Panc1 (cell line): Measurements from ENCODE around the gene ZBTB20.

Experiments
- POLR2AphosphoS5 ChIP-seq: IDR thresholded peaks from 2 replicates; pipeline ENCODE4 v1.6.1; 2012; ENCODE audit warnings: mild to moderate bottlenecking, low read depth, low read length, moderate library complexity
- SIN3A ChIP-seq: IDR thresholded peaks from 2 replicates; pipeline ENCODE4 v1.6.1; 2012; ENCODE audit warnings: low read depth, mild to moderate bottlenecking, low read length, moderate library complexity, borderline replicate concordance; ENCODE audit not compliant: insufficient read depth
- TF ChIP-seq, protein P1 (sequence below): fragments of 450-650 bp; IDR thresholded peaks from 2 replicates; pipeline ENCODE4 v1.5.1; 2017; ENCODE audit warnings: mild to moderate bottlenecking
- TF ChIP-seq, protein P2 (sequence below), 2 experiments: IDR thresholded peaks; 2 replicates each; pipeline ENCODE4 v1.6.1; 2011 to 2012; ENCODE audit warnings: low read depth in 2 of 2, control low read depth in 1 of 2, low read length in 1 of 2, mild to moderate bottlenecking in 1 of 2, moderate library complexity in 1 of 2; ENCODE audit not compliant: insufficient read depth in 1 of 2

DNA sequence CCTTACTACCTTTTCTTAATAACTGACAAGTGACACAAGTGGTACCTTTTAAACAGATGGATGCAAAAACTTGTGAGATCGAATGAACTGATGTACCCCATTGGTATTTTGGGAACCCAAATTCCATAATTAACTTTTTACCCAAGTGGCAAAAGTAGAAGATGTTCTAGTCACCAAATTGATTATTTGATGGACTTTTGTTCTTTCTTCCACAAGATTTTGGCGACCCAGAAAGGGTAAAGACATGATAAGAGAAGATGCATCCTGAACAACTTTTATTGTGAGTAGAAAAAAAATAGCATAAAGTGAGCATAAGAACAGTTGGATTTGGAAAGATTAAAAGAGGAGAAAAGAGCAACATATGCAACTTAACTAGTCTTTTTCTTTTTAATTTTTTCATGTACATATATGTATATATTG, 693.7 kb downstream of the ZBTB20 start:
- TF ChIP-seq, protein P1, sequence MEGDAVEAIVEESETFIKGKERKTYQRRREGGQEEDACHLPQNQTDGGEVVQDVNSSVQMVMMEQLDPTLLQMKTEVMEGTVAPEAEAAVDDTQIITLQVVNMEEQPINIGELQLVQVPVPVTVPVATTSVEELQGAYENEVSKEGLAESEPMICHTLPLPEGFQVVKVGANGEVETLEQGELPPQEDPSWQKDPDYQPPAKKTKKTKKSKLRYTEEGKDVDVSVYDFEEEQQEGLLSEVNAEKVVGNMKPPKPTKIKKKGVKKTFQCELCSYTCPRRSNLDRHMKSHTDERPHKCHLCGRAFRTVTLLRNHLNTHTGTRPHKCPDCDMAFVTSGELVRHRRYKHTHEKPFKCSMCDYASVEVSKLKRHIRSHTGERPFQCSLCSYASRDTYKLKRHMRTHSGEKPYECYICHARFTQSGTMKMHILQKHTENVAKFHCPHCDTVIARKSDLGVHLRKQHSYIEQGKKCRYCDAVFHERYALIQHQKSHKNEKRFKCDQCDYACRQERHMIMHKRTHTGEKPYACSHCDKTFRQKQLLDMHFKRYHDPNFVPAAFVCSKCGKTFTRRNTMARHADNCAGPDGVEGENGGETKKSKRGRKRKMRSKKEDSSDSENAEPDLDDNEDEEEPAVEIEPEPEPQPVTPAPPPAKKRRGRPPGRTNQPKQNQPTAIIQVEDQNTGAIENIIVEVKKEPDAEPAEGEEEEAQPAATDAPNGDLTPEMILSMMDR, result no peak
- TF ChIP-seq, protein P2, sequence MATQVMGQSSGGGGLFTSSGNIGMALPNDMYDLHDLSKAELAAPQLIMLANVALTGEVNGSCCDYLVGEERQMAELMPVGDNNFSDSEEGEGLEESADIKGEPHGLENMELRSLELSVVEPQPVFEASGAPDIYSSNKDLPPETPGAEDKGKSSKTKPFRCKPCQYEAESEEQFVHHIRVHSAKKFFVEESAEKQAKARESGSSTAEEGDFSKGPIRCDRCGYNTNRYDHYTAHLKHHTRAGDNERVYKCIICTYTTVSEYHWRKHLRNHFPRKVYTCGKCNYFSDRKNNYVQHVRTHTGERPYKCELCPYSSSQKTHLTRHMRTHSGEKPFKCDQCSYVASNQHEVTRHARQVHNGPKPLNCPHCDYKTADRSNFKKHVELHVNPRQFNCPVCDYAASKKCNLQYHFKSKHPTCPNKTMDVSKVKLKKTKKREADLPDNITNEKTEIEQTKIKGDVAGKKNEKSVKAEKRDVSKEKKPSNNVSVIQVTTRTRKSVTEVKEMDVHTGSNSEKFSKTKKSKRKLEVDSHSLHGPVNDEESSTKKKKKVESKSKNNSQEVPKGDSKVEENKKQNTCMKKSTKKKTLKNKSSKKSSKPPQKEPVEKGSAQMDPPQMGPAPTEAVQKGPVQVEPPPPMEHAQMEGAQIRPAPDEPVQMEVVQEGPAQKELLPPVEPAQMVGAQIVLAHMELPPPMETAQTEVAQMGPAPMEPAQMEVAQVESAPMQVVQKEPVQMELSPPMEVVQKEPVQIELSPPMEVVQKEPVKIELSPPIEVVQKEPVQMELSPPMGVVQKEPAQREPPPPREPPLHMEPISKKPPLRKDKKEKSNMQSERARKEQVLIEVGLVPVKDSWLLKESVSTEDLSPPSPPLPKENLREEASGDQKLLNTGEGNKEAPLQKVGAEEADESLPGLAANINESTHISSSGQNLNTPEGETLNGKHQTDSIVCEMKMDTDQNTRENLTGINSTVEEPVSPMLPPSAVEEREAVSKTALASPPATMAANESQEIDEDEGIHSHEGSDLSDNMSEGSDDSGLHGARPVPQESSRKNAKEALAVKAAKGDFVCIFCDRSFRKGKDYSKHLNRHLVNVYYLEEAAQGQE (IDR thresholded peaks at IDR 0.05; ENCODE audit: insufficient read depth in 1 of 2, low read depth in 2 of 2, low read length in 1 of 2), result no peak
- no peak for TF ChIP-seq POLR2AphosphoS5
- TF ChIP-seq SIN3A, result no peak
